Ramos (cell line): ENCODE measurements around the gene MAPK10.

Experiments
- in situ Hi-C: fragments of 300-500 bp; cut with MboI; formaldehyde crosslinking; loops from one replicate; pipeline ENCODE4 v1.14.3; 2022; ENCODE audit warnings: low sequenced_read_pairs; ENCODE audit not compliant: unreplicated experiment

The MAPK10 gene

GRCh38 chr4:85953651-85954018 lies 406.2 kb downstream of the MAPK10 start:
- in situ Hi-C loops = loop anchor here (25.0 kb wide), 1 partner anchor 191 kb away; no protein-coding TSS in a partner anchor

DNA sequence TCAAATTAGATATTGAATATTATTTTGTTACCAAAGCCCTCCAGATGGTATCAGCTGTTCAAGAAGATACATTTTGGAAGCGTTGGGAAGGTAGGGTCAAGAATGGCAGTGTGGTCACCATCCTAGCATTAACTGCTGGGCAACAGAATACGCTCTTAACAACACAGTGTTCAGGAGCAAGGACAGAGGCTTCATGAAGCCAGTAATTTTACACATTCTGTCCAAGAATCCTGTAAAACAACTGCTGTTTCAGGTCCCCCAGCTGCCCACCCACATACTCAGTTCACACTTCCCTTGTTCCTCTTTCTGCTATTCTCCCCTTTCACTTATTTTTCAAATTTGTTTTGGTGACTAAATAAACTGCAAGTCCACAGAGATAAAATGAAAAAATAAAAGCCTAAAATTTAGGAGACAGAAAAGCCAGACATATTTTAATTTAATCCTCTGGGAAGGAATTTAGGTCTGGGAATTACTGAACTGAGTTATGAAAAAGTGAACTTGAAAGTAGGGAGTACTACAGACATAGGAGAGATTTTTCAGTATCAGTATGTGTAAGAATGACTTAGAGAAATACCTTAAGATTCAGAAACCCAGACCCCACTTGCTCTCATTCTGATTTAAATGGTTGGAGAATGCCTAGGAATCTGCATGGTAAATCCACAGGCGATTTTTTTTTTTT lies 406.7 kb downstream of the MAPK10 start:
- in situ Hi-C loops = loop anchor here (25.0 kb wide), 1 partner anchor 191 kb away; no protein-coding TSS in a partner anchor

DNA sequence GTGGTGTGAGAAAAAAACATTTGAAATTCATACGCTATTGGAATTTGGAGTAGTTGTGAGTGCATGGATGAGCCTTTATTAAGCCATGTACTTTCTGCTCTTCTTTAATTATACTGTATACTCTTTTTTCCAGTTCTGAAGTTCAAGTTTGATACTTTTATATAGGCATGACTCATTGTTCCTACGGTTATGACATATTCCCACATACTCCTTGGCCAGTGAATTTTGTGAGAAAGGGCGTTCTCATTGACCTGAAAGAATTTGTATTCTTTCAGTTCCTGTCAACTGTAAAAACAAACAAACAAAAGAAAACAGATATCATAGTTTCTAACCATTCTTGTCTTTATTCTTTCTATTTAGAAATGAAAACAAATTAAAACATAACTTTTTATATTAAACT lies 407.3 kb downstream of the MAPK10 start:
- in situ Hi-C loops = loop anchor here (25.0 kb wide), 1 partner anchor 190 kb away; no protein-coding TSS in a partner anchor

GRCh38 chr4:85951099-85951498 lies 408.8 kb downstream of the MAPK10 start:
- in situ Hi-C loops = loop anchor here (25.0 kb wide), 1 partner anchor 189 kb away; no protein-coding TSS in a partner anchor

DNA sequence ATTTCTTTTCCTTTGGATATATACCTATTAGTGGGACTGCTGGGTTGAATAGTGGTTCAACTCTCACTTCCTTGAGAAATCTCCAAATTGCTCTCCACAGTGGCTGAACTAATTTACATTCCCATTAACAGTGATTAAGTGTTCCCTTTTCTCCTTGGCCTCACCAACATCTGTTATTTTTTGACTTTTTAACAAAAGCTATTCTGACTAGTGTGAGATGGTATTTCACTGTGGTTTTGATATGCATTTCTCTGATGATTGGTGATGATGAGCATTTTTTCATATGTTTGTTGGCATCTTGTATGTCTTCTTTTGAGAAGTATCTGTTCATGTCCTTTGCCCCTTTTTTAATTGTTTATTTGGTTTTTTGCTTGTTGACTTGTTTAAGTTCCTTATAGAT lies 413.0 kb downstream of the MAPK10 start:
- in situ Hi-C loops = no loop called here

GRCh38 chr4:85942107-85942506 lies 417.7 kb downstream of the MAPK10 start:
- in situ Hi-C loops = no loop called here

DNA sequence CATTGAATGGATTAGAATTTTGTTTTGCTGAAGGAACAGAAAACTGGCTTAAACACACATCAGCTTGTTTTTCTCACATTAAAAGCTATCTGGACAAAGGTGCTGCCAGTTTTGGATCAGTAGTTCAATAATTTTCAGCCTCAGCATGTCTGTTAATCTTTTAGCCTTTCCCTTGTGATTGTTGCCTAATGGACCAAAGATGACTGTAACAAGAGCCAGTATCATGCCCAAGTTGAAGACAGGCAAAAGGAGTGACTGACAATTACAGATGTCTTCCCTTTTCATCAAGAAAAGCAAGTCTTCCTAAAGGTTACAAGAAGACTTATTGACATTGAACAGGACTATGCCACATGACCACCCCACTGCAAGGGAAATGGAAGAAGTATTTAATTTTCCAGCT lies 419.7 kb downstream of the MAPK10 start:
- in situ Hi-C loops = no loop called here
